IMR-90 (cell line): Measurements from ENCODE around the gene SLC9A1. TPM values are rescaled to one million over a fixed set of nuclear protein-coding genes. Genes with fewer than 3 reads are reported as not detected.

Experiments
- ATAC-seq: fragments of 200-7000 bp; cut with Tn5 transposase; 2 replicates; pipeline ENCODE4 v1.9.1; 2020; ENCODE audit warnings: low read depth, mild to moderate bottlenecking, moderate library complexity
- BruUV-seq: library from RNA; stranded (reverse); fragments of 400-500 nt; replicated peaks from 2 replicates; lab custom pipeline; 2021; lab: Mats Ljungman, UMichigan
- CTCF ChIA-PET: fragments of 300-600 bp; formaldehyde crosslinking; extraction: SDS; loops from one replicate; lab custom pipeline; 2021; ENCODE audit warnings: antibody characterized with exemption; lab: Yijun Ruan, JAX
- POLR2A ChIA-PET: fragments of 300-600 bp; sonication (Branson Sonifier 250); formaldehyde crosslinking; loops from one replicate; lab custom pipeline; 2022; ENCODE audit warnings: antibody characterized with exemption; ENCODE audit not compliant: unreplicated experiment; lab: Charles Lee
- DNase-seq: peaks from one replicate; pipeline ENCODE4 v3.0.0; 2013
- H2AFZ ChIP-seq: replicated peaks from 2 replicates; pipeline ENCODE3; 2013; ENCODE audit warnings: low read length, mild to moderate bottlenecking; ENCODE audit not compliant: poor library complexity
- H2AK5ac ChIP-seq: 2 replicates; pipeline ENCODE4 v1.6.1; 2013; ENCODE audit warnings: low read depth, low read length, inconsistent platforms
- H2AK9ac ChIP-seq: replicated peaks from 2 replicates; pipeline ENCODE3; 2013; ENCODE audit warnings: mild to moderate bottlenecking, low read depth, low read length, moderate library complexity; ENCODE audit not compliant: poor library complexity
- H2BK120ac ChIP-seq: 2 replicates; pipeline ENCODE4 v1.6.1; 2013; ENCODE audit warnings: low read depth, low read length, inconsistent platforms
- H2BK15ac ChIP-seq: 3 replicates; pipeline ENCODE4 v1.6.1; 2013; ENCODE audit warnings: low read depth, low read length, inconsistent platforms
- H2BK20ac ChIP-seq: 2 replicates; pipeline ENCODE4 v1.6.1; 2013; ENCODE audit warnings: low read depth, mild to moderate bottlenecking, inconsistent platforms, low read length, moderate library complexity
- H2BK5ac ChIP-seq: 2 replicates; pipeline ENCODE4 v1.6.1; 2013; ENCODE audit warnings: mild to moderate bottlenecking, low read depth, low read length, inconsistent platforms; ENCODE audit not compliant: poor library complexity, severe bottlenecking
- H3K14ac ChIP-seq: replicated peaks from 2 replicates; pipeline ENCODE4 v1.6.1; 2013; ENCODE audit warnings: low read depth, low read length, inconsistent platforms
- H3K18ac ChIP-seq: 2 replicates; pipeline ENCODE4 v1.6.1; 2013; ENCODE audit warnings: low read depth, low read length, control low read depth
- H3K23ac ChIP-seq: 2 replicates; pipeline ENCODE4 v1.6.1; 2013; ENCODE audit warnings: low read depth, low read length, inconsistent platforms
- H3K27ac ChIP-seq: 2 replicates; pipeline ENCODE4 v1.5.1; 2013; ENCODE audit warnings: mild to moderate bottlenecking, control low read depth, low read length; ENCODE audit not compliant: insufficient read depth
- H3K27me3 ChIP-seq: 2 replicates; pipeline ENCODE4 v1.6.1; 2013; ENCODE audit warnings: low read length; ENCODE audit not compliant: control insufficient read depth, insufficient read depth
- H3K36me3 ChIP-seq: 2 replicates; pipeline ENCODE4 v1.6.1; 2013; ENCODE audit warnings: low read length, mixed read lengths; ENCODE audit not compliant: control insufficient read depth, insufficient read depth
- H3K4ac ChIP-seq: 2 replicates; pipeline ENCODE4 v1.6.1; 2013; ENCODE audit warnings: low read depth, low read length, inconsistent platforms
- H3K4me1 ChIP-seq: 2 replicates; pipeline ENCODE4 v1.6.1; 2013; ENCODE audit warnings: low read length, mixed read lengths; ENCODE audit not compliant: control insufficient read depth, insufficient read depth
- H3K4me2 ChIP-seq: 2 replicates; pipeline ENCODE4 v1.6.1; 2013; ENCODE audit warnings: low read depth, mild to moderate bottlenecking, control low read depth, low read length, moderate library complexity
- H3K4me3 ChIP-seq: 2 replicates; pipeline ENCODE4 v1.5.1; 2013; ENCODE audit warnings: low read depth, mild to moderate bottlenecking, control low read depth, low read length, moderate library complexity; ENCODE audit not compliant: insufficient read depth
- H3K56ac ChIP-seq: 2 replicates; pipeline ENCODE4 v1.6.1; 2013; ENCODE audit warnings: low read length, inconsistent platforms; ENCODE audit not compliant: insufficient read depth; ENCODE audit errors: extremely low read depth
- H3K79me1 ChIP-seq, 2 experiments: 2 replicates each; pipeline ENCODE4 v1.6.1; 2013; ENCODE audit warnings: low read length in 2 of 2, inconsistent platforms in 1 of 2, low read depth in 1 of 2
- H3K9ac ChIP-seq: 2 replicates; pipeline ENCODE4 v1.6.1; 2013; ENCODE audit warnings: low read depth, low read length, control low read depth
- H3K9me1 ChIP-seq: 2 replicates; pipeline ENCODE4 v1.6.1; 2013; ENCODE audit warnings: low read length, inconsistent platforms; ENCODE audit not compliant: insufficient read depth
- H3K9me3 ChIP-seq: 2 replicates; pipeline ENCODE4 v1.6.1; 2013; ENCODE audit warnings: low read length; ENCODE audit not compliant: control insufficient read depth, insufficient read depth
- H4K20me1 ChIP-seq: 2 replicates; pipeline ENCODE4 v1.6.1; 2013; ENCODE audit warnings: low read length, inconsistent platforms; ENCODE audit not compliant: insufficient read depth
- H4K5ac ChIP-seq: 2 replicates; pipeline ENCODE4 v1.6.1; 2013; ENCODE audit warnings: mild to moderate bottlenecking, low read depth, low read length, control low read depth
- H4K8ac ChIP-seq, 2 experiments: 2 replicates each; pipeline ENCODE4 v1.6.1; 2013; ENCODE audit warnings: low read depth in 2 of 2, low read length in 2 of 2, control low read depth in 1 of 2, inconsistent platforms in 1 of 2
- H4K91ac ChIP-seq: 2 replicates; pipeline ENCODE4 v1.6.1; 2013; ENCODE audit warnings: low read depth, low read length, inconsistent platforms; ENCODE audit not compliant: insufficient read depth
- BHLHE40 ChIP-seq: fragments of 150-350 bp; IDR thresholded peaks from 2 replicates; pipeline ENCODE4 v1.6.1; 2016; ENCODE audit warnings: mild to moderate bottlenecking, low read depth, low read length
- CEBPB ChIP-seq: IDR thresholded peaks from 2 replicates; pipeline ENCODE4 v1.6.1; 2012; ENCODE audit warnings: low read depth, low read length, improper control_type of control experiment
- CTCF ChIP-seq: conservative IDR thresholded peaks from 2 replicates; pipeline ENCODE4 v1.5.1; 2012; ENCODE audit warnings: mild to moderate bottlenecking, low read depth, low read length, improper control_type of control experiment
- ELK1 ChIP-seq: fragments of 150-350 bp; IDR thresholded peaks from 2 replicates; pipeline ENCODE4 v1.6.1; 2016; ENCODE audit warnings: low read depth, mild to moderate bottlenecking, low read length, moderate library complexity, borderline replicate concordance
- FOS ChIP-seq: fragments of 150-350 bp; IDR thresholded peaks from 2 replicates; pipeline ENCODE4 v1.6.1; 2016; ENCODE audit warnings: low read depth, low read length
- MAFK ChIP-seq: IDR thresholded peaks from 2 replicates; pipeline ENCODE4 v1.6.1; 2012; ENCODE audit warnings: low read depth, low read length, improper control_type of control experiment
- MAZ ChIP-seq: IDR thresholded peaks from 2 replicates; pipeline ENCODE4 v1.6.1; 2012; ENCODE audit warnings: low read depth, mild to moderate bottlenecking, low read length, improper control_type of control experiment, moderate library complexity, borderline replicate concordance
- MXI1 ChIP-seq: IDR thresholded peaks from 2 replicates; pipeline ENCODE4 v1.6.1; 2012; ENCODE audit warnings: low read depth, mild to moderate bottlenecking, low read length, moderate library complexity, borderline replicate concordance
- NFE2L2 ChIP-seq: fragments of 150-350 bp; IDR thresholded peaks from 2 replicates; pipeline ENCODE4 v1.6.1; 2016; ENCODE audit warnings: low read depth, mild to moderate bottlenecking, low read length
- POLR2A ChIP-seq: IDR thresholded peaks from 2 replicates; pipeline ENCODE4 v1.6.1; 2012; ENCODE audit warnings: mild to moderate bottlenecking, low read depth, low read length
- RAD21 ChIP-seq: IDR thresholded peaks from 2 replicates; pipeline ENCODE4 v1.6.1; 2012; ENCODE audit warnings: low read length, improper control_type of control experiment
- RCOR1 ChIP-seq: IDR thresholded peaks from 2 replicates; pipeline ENCODE4 v1.6.1; 2012; ENCODE audit warnings: mild to moderate bottlenecking, low read length, improper control_type of control experiment; ENCODE audit not compliant: insufficient replicate concordance
- RFX5 ChIP-seq: IDR thresholded peaks from 2 replicates; pipeline ENCODE4 v1.8.0; 2012; ENCODE audit warnings: low read depth, mild to moderate bottlenecking, low read length, moderate library complexity
- SMC3 ChIP-seq: fragments of 150-350 bp; IDR thresholded peaks from 2 replicates; pipeline ENCODE4 v1.6.1; 2016; ENCODE audit warnings: low read depth, mild to moderate bottlenecking, antibody characterized with exemption, low read length, moderate library complexity
- USF2 ChIP-seq: fragments of 150-350 bp; IDR thresholded peaks from 2 replicates; pipeline ENCODE4 v1.6.1; 2017; ENCODE audit warnings: mild to moderate bottlenecking, antibody characterized with exemption, low read length, low read depth
- WGBS, 2 experiments: methylation state at CpG; one replicate each; pipeline versions ENCODE4 v1.1.5 to v1.1.7; 2013; ENCODE audit warnings: missing lambda C conversion rate in 2 of 2; ENCODE audit not compliant: insufficient read length in 1 of 2; ENCODE audit errors: extremely low coverage in 2 of 2; 5-methylcytosine and 5-hydroxymethylcytosine counted together
- dilution Hi-C: fragments of 300-500 bp; cut with HindIII; formaldehyde crosslinking; loops from one replicate; pipeline ENCODE4 v1.14.3; 2018; ENCODE audit warnings: low sequenced_read_pairs; ENCODE audit not compliant: unreplicated experiment
- in situ Hi-C: fragments of 300-500 bp; cut with MboI; formaldehyde crosslinking; loops from 3 replicates; pipeline ENCODE4 v1.14.3; 2019; ENCODE audit warnings: low sequenced_read_pairs, inconsistent platforms, mixed read lengths
- intact Hi-C: fragments of 100-400 bp; cut with micrococcal nuclease; formaldehyde crosslinking; loops from 2 replicates; pipeline ENCODE4 v1.10.0; 2022
- polyA plus RNA-seq, 3 experiments: library from polyadenylated mRNA; depleted of rRNA; stranded (reverse); fragments of >200 nt; gene quantifications; 2 replicates each; pipeline ENCODE4 v1.2.3, GENCODE V29; 2012; ENCODE audit warnings: low replicate concordance in 1 of 3
- total RNA-seq: library from RNA; depleted of rRNA; stranded (reverse); fragments of >200 nt; gene quantifications from 2 replicates; pipeline ENCODE4 v1.2.3, GENCODE V29; 2012

The SLC9A1 gene
- total and polyA plus RNA-seq, 2 of the 4 experiments (the other 2 are of a cell fraction): 2.0 to 21.2 TPM

GRCh38 chr1:27077968-27078367 lies 77.0 kb downstream of the SLC9A1 start:
- H3K9me3 ChIP-seq: peaks cover 3% of the 10 kb centered on the region; the same call in 1 of the 2 replicates
- dilution Hi-C loops (no loop called here), intact Hi-C loops (no loop called here), in situ Hi-C loops (no loop called here)
- no peaks in the 10 kb centered on the region for H3K79me1 ChIP-seq
- ChIA-PET POLR2A (no interaction called here), CTCF (interaction anchor here (1.1 kb wide), 1 partner anchor 32 kb away, joined by 4 read pairs; no protein-coding TSS in a partner anchor)
- no TSS peak for BruUV-seq
- no peaks in the 10 kb centered on the region; the same call in 1 of the 2 replicates for H3K9me1 ChIP-seq
- peaks cover 5% of the 10 kb centered on the region for H3K27me3 ChIP-seq
- H3K14ac ChIP-seq: no peak overlapping the region
- ATAC-seq: no peak
- no peaks in the 10 kb centered on the region for H4K20me1 ChIP-seq
- no peak overlapping the region for H3K4me2 ChIP-seq
- no peak overlapping the region for H3K18ac ChIP-seq
- H2BK20ac ChIP-seq: no peak overlapping the region
- no peak overlapping the region for H2AK9ac ChIP-seq
- no peak overlapping the region for H2AK5ac ChIP-seq
- H3K36me3 ChIP-seq: no peaks in the 10 kb centered on the region
- H4K5ac ChIP-seq: no peak overlapping the region
- H2BK120ac ChIP-seq: no peak overlapping the region
- DNase-seq: no peak
- no peak overlapping the region for H3K56ac ChIP-seq
- H2BK5ac ChIP-seq: no peak overlapping the region
- no peak overlapping the region for H3K23ac ChIP-seq
- H3K27ac ChIP-seq: no peak overlapping the region
- H3K9ac ChIP-seq: no peak overlapping the region
- no peak overlapping the region for H4K8ac ChIP-seq
- no peak overlapping the region for H2BK15ac ChIP-seq
- TF ChIP-seq NFE2L2 (no peak), ELK1 (no peak), SMC3 (no peak), MXI1 (no peak), RCOR1 (no peak), MAFK (no peak), FOS (no peak), BHLHE40 (no peak), USF2 (no peak), RAD21 (no peak), CTCF (no peak), MAZ (no peak), RFX5 (no peak), POLR2A (no peak), CEBPB (no peak)
- WGBS, 2 experiments: no CpG with 5 or more reads among the region's 7 CpGs
- H3K4ac ChIP-seq: no peak overlapping the region
- H3K4me3 ChIP-seq: no peak overlapping the region
- H3K4me1 ChIP-seq: no peaks in the 10 kb centered on the region
- no peak overlapping the region for H2AFZ ChIP-seq
- H4K91ac ChIP-seq: no peak overlapping the region
